ENCODE data around the gene RNU1-3. TPM values are rescaled to one million over a fixed set of nuclear protein-coding genes. Genes with fewer than 3 reads are reported as not detected.

RNU1-3 gene
- total and polyA plus RNA-seq, 2 of the 13 experiments (the other 11 are each of a cell fraction or from before 2014, with no cell fraction given): under 0.01 to 11,018 TPM

DNA sequence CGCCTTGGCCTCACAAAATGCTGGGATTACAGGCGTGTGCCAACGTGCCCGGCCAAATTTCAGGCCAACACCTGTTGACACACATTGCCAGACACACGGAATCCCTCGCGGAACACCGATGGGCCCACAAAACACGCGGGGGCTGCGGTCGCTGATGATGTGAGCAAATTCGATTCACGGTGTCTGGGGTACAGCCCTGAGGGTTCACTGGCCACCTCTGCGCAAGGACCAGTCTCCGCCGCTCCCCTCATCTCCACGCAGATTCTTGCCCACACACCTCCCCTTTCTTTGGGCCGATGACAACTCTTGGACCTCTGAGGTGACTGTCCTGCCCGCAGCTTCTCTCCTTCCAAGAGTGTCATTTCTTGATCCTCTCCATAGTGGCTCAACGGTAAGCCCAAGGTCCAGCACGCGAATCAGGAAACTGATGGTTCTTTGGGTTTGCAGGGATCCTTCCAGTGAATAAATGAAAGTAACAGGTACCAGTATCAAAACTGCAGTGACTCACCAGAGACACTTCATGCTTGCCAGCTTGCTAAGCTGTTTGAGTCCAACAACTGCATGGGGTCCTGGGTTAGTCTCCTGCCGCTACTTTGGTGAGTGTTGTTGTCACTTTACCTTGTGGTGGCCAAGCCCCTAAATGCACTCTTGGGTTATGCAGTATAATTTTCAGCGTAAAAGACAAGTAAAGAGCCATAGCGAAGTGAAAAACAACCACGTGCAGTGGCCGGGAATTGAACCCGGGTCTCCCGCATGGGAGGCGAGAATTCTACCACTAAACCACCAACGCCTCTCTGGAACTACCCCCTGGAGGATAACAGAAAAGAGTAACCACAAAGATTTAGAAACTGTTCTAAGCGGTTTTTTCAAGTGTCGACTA lies 11.0 kb upstream of the RNU1-3 start (continued):
- TF ChIP-seq, protein P1, sequence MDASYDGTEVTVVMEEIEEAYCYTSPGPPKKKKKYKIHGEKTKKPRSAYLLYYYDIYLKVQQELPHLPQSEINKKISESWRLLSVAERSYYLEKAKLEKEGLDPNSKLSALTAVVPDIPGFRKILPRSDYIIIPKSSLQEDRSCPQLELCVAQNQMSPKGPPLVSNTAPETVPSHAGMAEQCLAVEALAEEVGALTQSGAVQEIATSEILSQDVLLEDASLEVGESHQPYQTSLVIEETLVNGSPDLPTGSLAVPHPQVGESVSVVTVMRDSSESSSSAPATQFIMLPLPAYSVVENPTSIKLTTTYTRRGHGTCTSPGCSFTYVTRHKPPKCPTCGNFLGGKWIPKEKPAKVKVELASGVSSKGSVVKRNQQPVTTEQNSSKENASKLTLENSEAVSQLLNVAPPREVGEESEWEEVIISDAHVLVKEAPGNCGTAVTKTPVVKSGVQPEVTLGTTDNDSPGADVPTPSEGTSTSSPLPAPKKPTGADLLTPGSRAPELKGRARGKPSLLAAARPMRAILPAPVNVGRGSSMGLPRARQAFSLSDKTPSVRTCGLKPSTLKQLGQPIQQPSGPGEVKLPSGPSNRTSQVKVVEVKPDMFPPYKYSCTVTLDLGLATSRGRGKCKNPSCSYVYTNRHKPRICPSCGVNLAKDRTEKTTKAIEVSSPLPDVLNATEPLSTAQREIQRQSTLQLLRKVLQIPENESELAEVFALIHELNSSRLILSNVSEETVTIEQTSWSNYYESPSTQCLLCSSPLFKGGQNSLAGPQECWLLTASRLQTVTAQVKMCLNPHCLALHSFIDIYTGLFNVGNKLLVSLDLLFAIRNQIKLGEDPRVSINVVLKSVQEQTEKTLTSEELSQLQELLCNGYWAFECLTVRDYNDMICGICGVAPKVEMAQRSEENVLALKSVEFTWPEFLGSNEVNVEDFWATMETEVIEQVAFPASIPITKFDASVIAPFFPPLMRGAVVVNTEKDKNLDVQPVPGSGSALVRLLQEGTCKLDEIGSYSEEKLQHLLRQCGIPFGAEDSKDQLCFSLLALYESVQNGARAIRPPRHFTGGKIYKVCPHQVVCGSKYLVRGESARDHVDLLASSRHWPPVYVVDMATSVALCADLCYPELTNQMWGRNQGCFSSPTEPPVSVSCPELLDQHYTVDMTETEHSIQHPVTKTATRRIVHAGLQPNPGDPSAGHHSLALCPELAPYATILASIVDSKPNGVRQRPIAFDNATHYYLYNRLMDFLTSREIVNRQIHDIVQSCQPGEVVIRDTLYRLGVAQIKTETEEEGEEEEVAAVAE (CRISPR knock-in tag; IDR thresholded peaks at IDR 0.05; ENCODE audit: borderline replicate concordance): no peak
- TF ChIP-seq BORCS8-MEF2B (CRISPR knock-in tag; IDR thresholded peaks at IDR 0.05) (0 out of 2 replicates have a peak, but pooled peaks have one; percentile 22), RAD51 (IDR thresholded peaks at IDR 0.05; ENCODE audit: borderline replicate concordance) (no peak), ZNF296 (CRISPR knock-in tag; conservative IDR thresholded peaks at IDR 0.05) (no peak), KDM4B (CRISPR knock-in tag; IDR thresholded peaks at IDR 0.05) (0 out of 2 replicates have a peak, but pooled peaks have one; percentile 57), ZNF792 (CRISPR knock-in tag; IDR thresholded peaks at IDR 0.05) (peak; percentile 67; the same call in 1 of the 2 replicates), ZNF598 (CRISPR knock-in tag; IDR thresholded peaks at IDR 0.05; ENCODE audit: borderline replicate concordance) (no peak), SP140L (CRISPR knock-in tag; IDR thresholded peaks at IDR 0.05; ENCODE audit: borderline replicate concordance) (peak; percentile 87; the same call in 1 of the 2 replicates), TBL1XR1 (IDR thresholded peaks at IDR 0.05; ENCODE audit: borderline replicate concordance, low read length, partially characterized antibody) (peak; percentile 30), MIER2 (CRISPR knock-in tag; IDR thresholded peaks at IDR 0.05) (peak; percentile 66; the same call in 1 of the 2 replicates), ZNF737 (CRISPR knock-in tag; IDR thresholded peaks at IDR 0.05; ENCODE audit: borderline replicate concordance) (no peak), PLRG1 (conservative IDR thresholded peaks at IDR 0.05) (no peak), MXD4 (CRISPR knock-in tag; IDR thresholded peaks at IDR 0.05) (peak; percentile 62; the same call in 1 of the 2 replicates), ZSCAN25 (CRISPR knock-in tag; IDR thresholded peaks at IDR 0.05) (peak; percentile 34; the same call in 1 of the 2 replicates), NONO (IDR thresholded peaks at IDR 0.05) (no peak), NONO (CRISPR knock-in tag; conservative IDR thresholded peaks at IDR 0.05) (peak; percentile 42; the same call in 1 of the 2 replicates), ZNF101 (CRISPR knock-in tag; IDR thresholded peaks at IDR 0.05; ENCODE audit: borderline replicate concordance, low read depth) (no peak)
- TF ChIP-seq, protein P2, sequence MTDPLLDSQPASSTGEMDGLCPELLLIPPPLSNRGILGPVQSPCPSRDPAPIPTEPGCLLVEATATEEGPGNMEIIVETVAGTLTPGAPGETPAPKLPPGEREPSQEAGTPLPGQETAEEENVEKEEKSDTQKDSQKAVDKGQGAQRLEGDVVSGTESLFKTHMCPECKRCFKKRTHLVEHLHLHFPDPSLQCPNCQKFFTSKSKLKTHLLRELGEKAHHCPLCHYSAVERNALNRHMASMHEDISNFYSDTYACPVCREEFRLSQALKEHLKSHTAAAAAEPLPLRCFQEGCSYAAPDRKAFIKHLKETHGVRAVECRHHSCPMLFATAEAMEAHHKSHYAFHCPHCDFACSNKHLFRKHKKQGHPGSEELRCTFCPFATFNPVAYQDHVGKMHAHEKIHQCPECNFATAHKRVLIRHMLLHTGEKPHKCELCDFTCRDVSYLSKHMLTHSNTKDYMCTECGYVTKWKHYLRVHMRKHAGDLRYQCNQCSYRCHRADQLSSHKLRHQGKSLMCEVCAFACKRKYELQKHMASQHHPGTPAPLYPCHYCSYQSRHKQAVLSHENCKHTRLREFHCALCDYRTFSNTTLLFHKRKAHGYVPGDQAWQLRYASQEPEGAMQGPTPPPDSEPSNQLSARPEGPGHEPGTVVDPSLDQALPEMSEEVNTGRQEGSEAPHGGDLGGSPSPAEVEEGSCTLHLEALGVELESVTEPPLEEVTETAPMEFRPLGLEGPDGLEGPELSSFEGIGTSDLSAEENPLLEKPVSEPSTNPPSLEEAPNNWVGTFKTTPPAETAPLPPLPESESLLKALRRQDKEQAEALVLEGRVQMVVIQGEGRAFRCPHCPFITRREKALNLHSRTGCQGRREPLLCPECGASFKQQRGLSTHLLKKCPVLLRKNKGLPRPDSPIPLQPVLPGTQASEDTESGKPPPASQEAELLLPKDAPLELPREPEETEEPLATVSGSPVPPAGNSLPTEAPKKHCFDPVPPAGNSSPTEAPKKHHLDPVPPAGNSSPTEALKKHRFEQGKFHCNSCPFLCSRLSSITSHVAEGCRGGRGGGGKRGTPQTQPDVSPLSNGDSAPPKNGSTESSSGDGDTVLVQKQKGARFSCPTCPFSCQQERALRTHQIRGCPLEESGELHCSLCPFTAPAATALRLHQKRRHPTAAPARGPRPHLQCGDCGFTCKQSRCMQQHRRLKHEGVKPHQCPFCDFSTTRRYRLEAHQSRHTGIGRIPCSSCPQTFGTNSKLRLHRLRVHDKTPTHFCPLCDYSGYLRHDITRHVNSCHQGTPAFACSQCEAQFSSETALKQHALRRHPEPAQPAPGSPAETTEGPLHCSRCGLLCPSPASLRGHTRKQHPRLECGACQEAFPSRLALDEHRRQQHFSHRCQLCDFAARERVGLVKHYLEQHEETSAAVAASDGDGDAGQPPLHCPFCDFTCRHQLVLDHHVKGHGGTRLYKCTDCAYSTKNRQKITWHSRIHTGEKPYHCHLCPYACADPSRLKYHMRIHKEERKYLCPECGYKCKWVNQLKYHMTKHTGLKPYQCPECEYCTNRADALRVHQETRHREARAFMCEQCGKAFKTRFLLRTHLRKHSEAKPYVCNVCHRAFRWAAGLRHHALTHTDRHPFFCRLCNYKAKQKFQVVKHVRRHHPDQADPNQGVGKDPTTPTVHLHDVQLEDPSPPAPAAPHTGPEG (CRISPR knock-in tag; IDR thresholded peaks at IDR 0.05): 0 out of 2 replicates have a peak, but pooled peaks have one; percentile 47
- TF ChIP-seq, protein P3, sequence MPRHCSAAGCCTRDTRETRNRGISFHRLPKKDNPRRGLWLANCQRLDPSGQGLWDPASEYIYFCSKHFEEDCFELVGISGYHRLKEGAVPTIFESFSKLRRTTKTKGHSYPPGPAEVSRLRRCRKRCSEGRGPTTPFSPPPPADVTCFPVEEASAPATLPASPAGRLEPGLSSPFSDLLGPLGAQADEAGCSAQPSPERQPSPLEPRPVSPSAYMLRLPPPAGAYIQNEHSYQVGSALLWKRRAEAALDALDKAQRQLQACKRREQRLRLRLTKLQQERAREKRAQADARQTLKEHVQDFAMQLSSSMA (CRISPR knock-in tag; IDR thresholded peaks at IDR 0.05): no peak

All from HepG2 (cell line).